GM23338 (cell line): ENCODE data around the gene SF3B1.

Experiments
- CREB1 ChIP-seq: fragments of 250-450 bp; sonication (Bioruptor Pico); IDR thresholded peaks from 2 replicates; pipeline ENCODE4 v1.5.0; 2020; ENCODE audit warnings: low read depth, mild to moderate bottlenecking, moderate library complexity
- CTCF ChIP-seq, 2 experiments: fragments of 200-600 bp in 1 of 2; sonication (generic) in 1 of 2; conservative IDR thresholded peaks; 2 replicates each; pipeline versions ENCODE4 v1.5.1 to v1.6.1; 2016 to 2017; ENCODE audit warnings: antibody characterized with exemption in 2 of 2, low read depth in 2 of 2, mild to moderate bottlenecking in 2 of 2, moderate library complexity in 1 of 2
- EZH2 ChIP-seq: fragments of 200-600 bp; sonication (generic); IDR thresholded peaks from one replicate; pipeline ENCODE4 v1.8.0; 2017; ENCODE audit warnings: antibody characterized with exemption, mild to moderate bottlenecking, low read depth; ENCODE audit not compliant: unreplicated experiment
- EZH2phosphoT487 ChIP-seq: fragments of 200-600 bp; sonication (generic); IDR thresholded peaks from one replicate; pipeline ENCODE4 v1.8.1; 2018; ENCODE audit warnings: antibody characterized with exemption; ENCODE audit not compliant: unreplicated experiment
- POLR2AphosphoS5 ChIP-seq: IDR thresholded peaks from 2 replicates; pipeline ENCODE4 v1.6.1; 2016; ENCODE audit warnings: antibody characterized with exemption, low read depth
- REST ChIP-seq: IDR thresholded peaks from one replicate; pipeline ENCODE4 v1.6.1; 2018; ENCODE audit warnings: antibody characterized with exemption; ENCODE audit not compliant: unreplicated experiment
- STAT1 ChIP-seq: IDR thresholded peaks from one replicate; pipeline ENCODE4 v1.6.1; 2016; ENCODE audit warnings: antibody characterized with exemption; ENCODE audit not compliant: unreplicated experiment
- TF ChIP-seq, protein P1 (sequence below): IDR thresholded peaks from 2 replicates; pipeline ENCODE4 v1.6.1; 2016; ENCODE audit warnings: antibody characterized with exemption

DNA sequence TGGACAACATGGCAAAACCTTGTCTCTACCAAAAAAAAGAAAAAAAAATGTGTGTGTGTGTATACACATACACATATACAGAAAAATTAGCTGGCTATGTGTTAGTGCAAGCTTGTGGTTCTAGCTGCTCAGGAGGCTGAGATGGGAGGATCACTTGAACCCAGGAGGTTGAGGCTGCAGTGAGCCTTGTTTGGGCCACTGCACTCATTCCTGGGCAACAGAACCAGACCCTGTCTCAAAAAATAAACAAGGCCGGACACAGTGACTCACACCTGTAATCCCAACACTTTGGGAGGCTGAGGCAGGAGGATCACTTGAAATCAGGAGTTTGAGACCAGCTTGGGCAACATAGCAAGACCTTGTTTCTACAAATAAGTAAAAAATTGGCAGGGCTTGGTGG lies 20.6 kb upstream of the SF3B1 start:
- no peak for TF ChIP-seq EZH2
- TF ChIP-seq CTCF (conservative IDR thresholded peaks at IDR 0.05; ENCODE audit: low read depth in 2 of 2), result no peak
- no peak for TF ChIP-seq POLR2AphosphoS5
- TF ChIP-seq STAT1, result no peak
- no peak for TF ChIP-seq REST
- no peak for TF ChIP-seq CREB1 (CRISPR knock-in tag)
- TF ChIP-seq EZH2phosphoT487, result no peak
- TF ChIP-seq, protein P1, sequence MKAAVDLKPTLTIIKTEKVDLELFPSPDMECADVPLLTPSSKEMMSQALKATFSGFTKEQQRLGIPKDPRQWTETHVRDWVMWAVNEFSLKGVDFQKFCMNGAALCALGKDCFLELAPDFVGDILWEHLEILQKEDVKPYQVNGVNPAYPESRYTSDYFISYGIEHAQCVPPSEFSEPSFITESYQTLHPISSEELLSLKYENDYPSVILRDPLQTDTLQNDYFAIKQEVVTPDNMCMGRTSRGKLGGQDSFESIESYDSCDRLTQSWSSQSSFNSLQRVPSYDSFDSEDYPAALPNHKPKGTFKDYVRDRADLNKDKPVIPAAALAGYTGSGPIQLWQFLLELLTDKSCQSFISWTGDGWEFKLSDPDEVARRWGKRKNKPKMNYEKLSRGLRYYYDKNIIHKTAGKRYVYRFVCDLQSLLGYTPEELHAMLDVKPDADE, result no peak
